NCI-H524 treated with DMSO at 0.1 percent for 48 hours (cell line): Measurements from ENCODE around the gene ZIC1.

Source experiments
- DNase-seq: peaks from one replicate; lab custom pipeline; 2025; lab: John Stamatoyannopoulos, UW

The ZIC1 gene

DNA sequence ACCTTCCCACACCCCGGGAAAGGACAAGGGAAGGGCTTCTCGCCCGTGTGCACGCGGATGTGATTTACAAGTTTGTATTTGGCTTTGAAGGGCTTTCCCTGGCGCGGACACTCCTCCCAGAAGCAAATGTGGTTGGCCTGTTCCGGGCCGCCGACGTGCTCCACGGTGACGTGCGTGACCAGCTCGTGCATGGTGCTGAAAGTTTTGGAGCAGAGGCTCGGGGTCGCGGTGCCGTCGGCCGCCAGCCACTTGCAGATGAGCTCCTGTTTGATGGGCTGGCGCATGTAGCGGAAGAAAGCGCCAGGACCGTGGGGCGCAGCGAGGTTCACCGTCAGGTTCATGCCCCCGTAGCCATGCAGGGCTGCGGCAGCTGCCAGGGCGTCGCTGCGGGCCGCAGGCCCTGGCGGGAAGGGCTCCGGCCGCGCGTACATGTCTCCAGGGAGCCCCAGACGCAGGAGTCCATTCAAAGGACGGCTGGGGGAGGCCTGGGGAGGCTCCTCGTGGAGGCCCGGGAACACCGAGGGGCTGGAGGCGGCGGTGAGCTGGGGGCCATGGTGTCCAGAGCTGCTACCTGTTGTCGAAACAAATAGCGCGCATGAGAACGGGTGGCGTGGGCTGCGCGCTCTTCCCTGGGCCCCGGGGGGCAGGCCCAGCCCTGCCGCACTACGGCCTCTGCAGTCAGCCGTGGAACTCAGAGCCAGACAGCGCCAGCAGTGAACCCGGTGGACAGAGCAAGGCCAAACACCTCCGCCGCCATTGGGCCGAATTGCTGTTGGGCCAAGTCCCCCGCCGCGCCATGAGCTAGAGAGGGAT is 13.1 kb upstream of the ZIC1 start:
- no peak for DNase-seq

- no peak for DNase-seq
Observed at GRCh38 chr3:147396712-147397046, 12.5 kb upstream of the ZIC1 start.

DNA sequence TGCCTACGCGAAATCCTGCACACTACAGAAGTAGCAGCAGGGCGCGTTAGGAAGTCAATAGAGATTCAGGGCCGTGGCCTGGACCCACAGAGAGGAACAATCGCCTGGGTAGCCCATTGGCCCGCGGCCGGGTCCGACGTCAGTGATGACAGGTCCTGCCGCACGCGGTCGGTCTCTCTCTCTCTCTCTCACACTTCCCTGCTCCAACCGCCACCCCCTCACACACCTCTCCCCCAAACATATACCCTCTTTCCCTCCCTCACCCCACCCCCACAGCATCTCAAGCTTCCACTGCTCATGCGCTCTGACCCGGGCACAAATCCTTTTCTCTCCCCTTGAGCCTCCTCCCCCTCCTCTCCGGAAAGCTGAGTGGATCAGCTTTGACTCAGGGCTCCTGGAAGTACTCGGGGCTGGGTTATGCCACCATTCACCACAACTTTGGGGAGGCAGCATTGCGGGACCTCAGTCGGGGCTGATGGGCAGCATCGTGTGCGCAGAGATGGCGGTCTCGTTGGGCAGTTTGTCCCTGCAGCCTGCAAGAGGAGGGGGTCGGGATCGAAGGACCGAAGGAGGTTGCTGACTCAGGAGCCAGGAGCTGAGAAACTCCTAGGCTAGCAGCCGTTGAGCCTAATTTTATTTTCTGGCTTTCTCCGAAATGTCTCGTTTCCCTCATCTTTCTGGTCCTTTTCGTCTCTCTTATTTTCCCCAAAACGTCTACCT is 11.8 kb upstream of the ZIC1 start:
- DNase-seq, result no peak

- no peak for DNase-seq
Observed at GRCh38 chr3:147397875-147398812, 11.0 kb upstream of the ZIC1 start.

DNA sequence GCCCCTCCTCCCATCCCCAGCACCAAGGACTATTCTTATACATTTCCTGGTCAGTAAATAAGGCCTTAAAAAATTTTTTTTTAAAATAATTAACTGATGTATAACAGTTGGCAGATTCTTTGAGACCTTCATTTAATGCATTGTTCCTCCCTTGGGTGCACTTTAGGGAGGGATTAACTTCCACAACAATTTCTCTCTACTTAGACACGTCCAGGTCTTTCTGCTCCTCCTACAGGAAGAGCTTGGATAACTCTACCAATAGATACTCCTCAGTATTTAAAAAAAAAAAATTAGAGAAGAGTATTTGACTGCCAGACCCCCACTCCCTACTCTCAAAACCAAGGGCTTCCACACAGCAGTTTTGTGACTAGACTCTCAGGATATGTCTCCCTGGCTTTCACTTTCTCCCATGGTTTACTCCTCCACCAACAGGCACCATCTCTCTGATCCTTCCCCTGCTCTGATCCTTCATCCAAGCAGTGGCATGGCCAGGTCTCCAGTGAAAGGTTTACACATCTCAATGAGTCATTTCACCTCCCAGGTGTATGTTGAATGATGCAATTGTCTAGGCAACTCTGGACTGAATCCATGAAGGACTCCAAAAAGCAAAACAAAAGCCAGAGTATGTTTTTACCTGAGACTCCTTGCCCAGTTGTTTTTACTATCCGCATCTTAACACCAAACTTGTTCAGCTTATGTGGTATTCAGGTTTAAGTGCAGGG is 10.2 kb upstream of the ZIC1 start:
- peak; percentile 38 for DNase-seq

DNA sequence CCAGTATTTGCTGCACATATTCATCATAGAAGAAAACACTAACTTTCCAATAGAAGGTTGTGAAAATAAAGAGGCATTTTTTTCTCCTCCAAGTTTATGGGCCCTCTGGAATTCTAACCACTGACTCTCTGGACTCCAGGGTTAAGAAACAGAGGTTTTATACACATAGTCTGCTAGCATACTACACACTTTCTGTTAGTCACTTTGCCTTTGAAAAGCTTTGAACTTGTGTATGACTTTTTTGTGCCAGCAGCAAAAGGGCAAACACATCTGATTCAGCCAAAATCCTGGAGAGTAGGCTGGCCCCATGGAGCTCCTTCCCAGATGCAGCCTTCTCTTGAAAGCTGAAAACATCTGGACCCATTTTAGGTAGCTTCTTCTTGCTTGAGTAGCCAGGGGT is 9.1 kb upstream of the ZIC1 start:
- DNase-seq, result no peak

GRCh38 chr3:147400999-147401398 is 8.2 kb upstream of the ZIC1 start:
- DNase-seq, result no peak

GRCh38 chr3:147401421-147401820 is 7.7 kb upstream of the ZIC1 start:
- DNase-seq, result no peak

DNA sequence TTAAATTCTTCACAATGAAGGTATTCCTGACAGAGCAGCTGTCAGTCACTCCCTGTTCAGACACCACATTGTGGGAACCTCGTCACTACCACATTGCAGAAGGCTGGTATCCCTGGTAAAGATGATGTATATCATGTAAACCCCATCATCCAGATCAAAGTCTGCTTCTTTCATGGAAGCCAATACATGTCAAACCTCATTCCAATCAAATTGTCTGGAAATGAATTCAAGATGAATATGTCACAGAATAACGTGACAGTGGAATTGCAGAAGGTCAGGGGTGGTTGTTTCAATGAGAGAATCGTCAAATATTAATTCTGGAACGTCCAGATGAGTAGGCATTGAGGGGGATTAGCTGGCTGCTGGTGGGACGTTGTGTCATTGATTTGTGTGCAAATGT is 7.0 kb upstream of the ZIC1 start:
- no peak for DNase-seq

GRCh38 chr3:147403511-147403910 is 5.7 kb upstream of the ZIC1 start:
- no peak for DNase-seq

DNA sequence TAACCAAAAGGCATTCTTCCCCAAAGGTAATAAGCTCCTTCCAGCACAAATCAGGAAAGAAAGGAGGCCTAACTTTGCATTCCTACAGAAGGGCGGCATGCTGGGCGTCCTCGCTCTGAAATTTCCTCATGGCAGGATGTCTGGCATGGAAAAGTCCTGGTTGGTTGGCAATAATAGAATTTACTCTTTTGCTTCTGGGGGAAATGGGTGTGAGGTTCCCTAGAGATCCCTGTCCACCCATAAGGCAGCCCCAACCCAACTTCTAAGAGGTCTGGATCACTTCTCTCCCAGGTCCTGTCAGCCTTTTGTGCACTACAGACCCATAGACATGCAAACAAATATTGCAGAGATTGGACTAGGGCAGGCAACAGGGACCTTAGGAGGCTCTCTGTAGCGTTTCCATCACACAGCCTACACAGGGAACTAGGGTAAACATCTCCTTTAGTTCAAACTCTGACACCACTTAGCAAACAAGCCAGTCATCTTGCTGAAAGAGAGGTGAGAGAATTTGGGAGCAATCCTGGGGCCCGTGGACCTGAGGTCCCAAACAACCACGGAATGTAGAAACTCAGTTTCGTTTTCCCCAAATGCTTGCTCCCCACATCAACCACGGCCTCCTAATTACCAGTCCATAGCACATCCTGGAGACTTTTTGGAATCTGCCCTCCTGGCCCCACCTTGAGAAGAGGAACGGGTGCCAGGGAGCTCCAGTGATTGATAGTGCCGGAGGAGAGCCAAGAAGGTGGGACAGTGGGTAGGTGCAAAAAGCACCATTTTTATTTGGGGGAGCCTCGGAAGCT is 5.0 kb upstream of the ZIC1 start:
- no peak for DNase-seq

GRCh38 chr3:147404800-147405230 is 4.3 kb upstream of the ZIC1 start:
- no peak for DNase-seq

- no peak for DNase-seq
Observed at GRCh38 chr3:147405231-147406027, 3.7 kb upstream of the ZIC1 start.

- no peak for DNase-seq
Observed at GRCh38 chr3:147406028-147406931, 2.9 kb upstream of the ZIC1 start, which contains the start of gene ZIC4. Gene ZIC4 (minus strand): TSS chr3:147406543. CDS start chr3:147402797, 3,746 bp downstream.

GRCh38 chr3:147407114-147407497 is 2.1 kb upstream of the ZIC1 start:
- no peak for DNase-seq

- DNase-seq, result no peak
Observed at GRCh38 chr3:147407498-147408187, 1.5 kb upstream of the ZIC1 start.

DNA sequence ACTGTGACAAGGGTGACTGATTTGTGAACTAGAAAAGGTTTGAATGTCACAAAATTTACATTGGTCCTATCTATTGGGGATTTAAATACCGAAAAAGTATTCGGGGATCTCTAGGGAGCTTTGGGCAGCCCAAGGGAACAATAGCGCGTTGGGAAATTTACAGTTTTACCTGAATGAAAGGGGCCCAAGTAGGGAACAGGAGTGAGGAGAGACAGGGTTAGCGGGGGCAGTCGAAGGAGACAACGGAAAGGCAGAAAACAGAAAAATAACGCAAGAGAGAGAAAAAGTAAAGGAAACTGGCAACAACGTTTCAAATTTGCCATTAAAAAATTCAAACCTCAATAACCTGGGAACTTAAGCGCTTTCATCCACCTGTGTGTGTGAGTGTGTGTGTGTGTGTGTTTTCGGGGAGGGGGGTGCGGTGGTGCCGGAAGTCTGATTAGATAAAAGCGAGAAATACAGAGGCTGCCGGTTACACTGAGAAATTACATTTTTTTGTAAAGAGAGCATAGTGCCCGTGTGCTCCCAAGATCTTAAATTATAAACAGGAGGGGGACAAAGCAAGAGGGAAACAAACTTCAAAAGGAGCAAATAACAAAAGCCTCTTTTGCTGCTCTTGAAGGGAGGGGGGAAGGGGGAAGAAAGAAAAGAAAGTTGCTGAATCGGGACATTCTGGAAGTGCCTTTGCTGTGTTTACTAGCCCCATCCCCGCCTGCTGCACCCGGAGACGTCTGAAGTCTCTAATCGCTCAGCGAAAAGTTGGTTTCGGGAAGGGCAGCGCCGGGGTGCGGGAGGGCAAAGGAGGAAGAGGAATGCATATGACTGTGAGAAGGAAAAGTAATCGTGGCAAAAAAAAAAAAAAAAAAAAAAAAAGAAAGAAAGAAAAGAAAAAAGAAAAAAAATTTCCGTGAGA is 721 bp upstream of the ZIC1 start:
- DNase-seq, result no peak
